GM10266 (cell line): ENCODE measurements around the gene ABLIM2.

Experiments
- DNase-seq: peaks from one replicate; pipeline ENCODE4 v3.0.0; 2012; ENCODE audit errors: extremely low spot score
- CTCF ChIP-seq: IDR thresholded peaks from 2 replicates; pipeline ENCODE4 v1.5.1; 2012; ENCODE audit warnings: mild to moderate bottlenecking, low read depth; ENCODE audit not compliant: control insufficient read depth, insufficient read depth; ENCODE audit errors: missing control alignments

ABLIM2 gene

GRCh38 chr4:8160572-8160971, 2.0 kb upstream of the ABLIM2 start:
- no peak for TF ChIP-seq CTCF
- no peak for DNase-seq

- no peak for DNase-seq
- no peak for TF ChIP-seq CTCF
Measured at GRCh38 chr4:8160233-8160560, 1.6 kb upstream of the ABLIM2 start.

- no peak for DNase-seq
- no peak for TF ChIP-seq CTCF
Measured at GRCh38 chr4:8159537-8160232, 1.1 kb upstream of the ABLIM2 start.

- no peak for TF ChIP-seq CTCF
Measured at GRCh38 chr4:8157944-8158709, 486 bp downstream of the ABLIM2 start.

GRCh38 chr4:8157496-8157895, 1.1 kb downstream of the ABLIM2 start:
- TF ChIP-seq CTCF = no peak
- no peak for DNase-seq

More at GRCh38 chr4:8157944-8158709, 486 bp downstream of the ABLIM2 start:
- no peak for DNase-seq

- no peak for DNase-seq
Measured at GRCh38 chr4:8156617-8157016, 2.0 kb downstream of the ABLIM2 start.

More at GRCh38 chr4:8156617-8157016, 2.0 kb downstream of the ABLIM2 start:
- TF ChIP-seq CTCF = no peak
